HepG2 (cell line): ENCODE measurements around the gene ADAMTS12. TPM values are rescaled to one million over a fixed set of nuclear protein-coding genes. Genes with fewer than 3 reads are reported as not detected.

Source experiments
- CREM ChIP-seq, 2 experiments: sonication (generic) in 1 of 2; formaldehyde crosslinking in 1 of 2; IDR thresholded peaks; 2 replicates each; pipeline versions ENCODE4 v1.4.0 to v1.6.1; 2016 to 2020; ENCODE audit warnings: antibody characterized with exemption in 1 of 2, mild to moderate bottlenecking in 1 of 2, missing genetic modification reagents in 1 of 2
- DPF2 ChIP-seq: sonication (generic); formaldehyde crosslinking; IDR thresholded peaks from 2 replicates; pipeline ENCODE4 v1.4.0; 2020; ENCODE audit warnings: mild to moderate bottlenecking, low read depth, missing genetic modification reagents, borderline replicate concordance
- FOXC1 ChIP-seq: sonication (generic); formaldehyde crosslinking; IDR thresholded peaks from 2 replicates; pipeline ENCODE4 v1.8.0; 2022; ENCODE audit warnings: mild to moderate bottlenecking, missing genetic modification reagents, borderline replicate concordance
- HMG20B ChIP-seq: conservative IDR thresholded peaks from 2 replicates; pipeline ENCODE4 v1.6.1; 2016; ENCODE audit warnings: missing genetic modification reagents, missing compliant biosample characterization
- JUN ChIP-seq: sonication (generic); formaldehyde crosslinking; IDR thresholded peaks from 2 replicates; pipeline ENCODE4 v1.4.0; 2020; ENCODE audit warnings: mild to moderate bottlenecking, missing genetic modification reagents
- MED8 ChIP-seq: sonication (generic); formaldehyde crosslinking; IDR thresholded peaks from 2 replicates; pipeline ENCODE4 v1.8.1; 2023; ENCODE audit warnings: mild to moderate bottlenecking, missing genetic modification reagents; ENCODE audit not compliant: insufficient replicate concordance
- NR2F6 ChIP-seq, 2 experiments: IDR thresholded peaks; 2 replicates each; pipeline ENCODE4 v1.6.1; 2016; ENCODE audit warnings: antibody characterized with exemption in 1 of 2, mild to moderate bottlenecking in 1 of 2
- NRL ChIP-seq: sonication (generic); formaldehyde crosslinking; IDR thresholded peaks from 2 replicates; pipeline ENCODE4 v1.5.0; 2020; ENCODE audit warnings: missing genetic modification reagents, mild to moderate bottlenecking, moderate library complexity, borderline replicate concordance
- POLR2G ChIP-seq: fragments of 200-400 bp; formaldehyde crosslinking; IDR thresholded peaks from 2 replicates; pipeline ENCODE4 v1.6.1; 2018; ENCODE audit warnings: mild to moderate bottlenecking, low read depth, low read length, moderate library complexity
- RERE ChIP-seq: IDR thresholded peaks from 2 replicates; pipeline ENCODE4 v1.6.1; 2016; ENCODE audit warnings: low read depth, missing genetic modification reagents, missing compliant biosample characterization
- WIZ ChIP-seq: sonication (generic); formaldehyde crosslinking; IDR thresholded peaks from 2 replicates; pipeline ENCODE4 v1.5.1; 2020; ENCODE audit warnings: mild to moderate bottlenecking, missing genetic modification reagents
- ZBTB46 ChIP-seq: sonication (generic); formaldehyde crosslinking; IDR thresholded peaks from 2 replicates; pipeline ENCODE4 v1.4.0; 2020; ENCODE audit warnings: mild to moderate bottlenecking, missing genetic modification reagents, borderline replicate concordance
- ZFP82 ChIP-seq: sonication (generic); formaldehyde crosslinking; IDR thresholded peaks from 2 replicates; pipeline ENCODE4 v1.5.1; 2020; ENCODE audit warnings: mild to moderate bottlenecking, missing genetic modification reagents, borderline replicate concordance
- ZNF207 ChIP-seq: fragments of 450-650 bp; IDR thresholded peaks from 2 replicates; pipeline ENCODE4 v1.6.1; 2016; ENCODE audit warnings: antibody characterized with exemption, borderline replicate concordance
- ZNF570 ChIP-seq: sonication (generic); formaldehyde crosslinking; IDR thresholded peaks from 2 replicates; pipeline ENCODE4 v1.4.0; 2020; ENCODE audit warnings: mild to moderate bottlenecking, missing genetic modification reagents, borderline replicate concordance
- ZNF572 ChIP-seq: sonication (generic); formaldehyde crosslinking; IDR thresholded peaks from 2 replicates; pipeline ENCODE4 v1.5.1; 2020; ENCODE audit warnings: mild to moderate bottlenecking, missing genetic modification reagents
- ZNF609 ChIP-seq: sonication (generic); formaldehyde crosslinking; IDR thresholded peaks from 2 replicates; pipeline ENCODE4 v1.4.0; 2020; ENCODE audit warnings: mild to moderate bottlenecking, missing genetic modification reagents, borderline replicate concordance
- ZNF788 ChIP-seq: sonication (generic); formaldehyde crosslinking; IDR thresholded peaks from 2 replicates; pipeline ENCODE4 v1.5.0; 2020; ENCODE audit warnings: mild to moderate bottlenecking, missing genetic modification reagents, borderline replicate concordance
- polyA plus RNA-seq, 8 experiments: library from polyadenylated mRNA; depleted of rRNA in 3 of 8; stranded (reverse) in 7 of 8; unstranded in 1 of 8; fragments of >200 nt; fragmentation: Illumina TruSeq in 4 of 8; extraction: Trizol in 4 of 8; gene quantifications; 2 replicates each; pipeline versions ENCODE4 v1.2.1 to v1.2.3, GENCODE V29; 2011 to 2016; ENCODE audit warnings: low read depth in 4 of 8, missing spikeins in 1 of 8, mixed read lengths in 1 of 8; ENCODE audit not compliant: insufficient read depth in 1 of 8
- total RNA-seq, 5 experiments: library from RNA; depleted of rRNA; stranded (reverse); fragments of >200 nt; fragmentation: Illumina TruSeq; extraction: Trizol; gene quantifications; 2 replicates each; pipeline ENCODE4 v1.2.3, GENCODE V29; 2016; ENCODE audit warnings: low read depth in 1 of 5

The ADAMTS12 gene
- total and polyA plus RNA-seq, 2 of the 13 experiments (the other 11 are each of a cell fraction or from before 2014, with no cell fraction given) = 0.03 TPM; not detected in 1

- TF ChIP-seq WIZ (no peak), MED8 (CRISPR knock-in tag) (no peak), JUN (CRISPR knock-in tag) (no peak), HMG20B (CRISPR knock-in tag) (no peak), POLR2G (no peak), DPF2 (CRISPR knock-in tag) (no peak), FOXC1 (CRISPR knock-in tag) (no peak), RERE (CRISPR knock-in tag) (no peak), ZFP82 (CRISPR knock-in tag) (no peak), NRL (CRISPR knock-in tag) (no peak), ZNF609 (CRISPR knock-in tag) (0 out of 2 replicates have a peak, but pooled peaks have one; percentile 35), ZNF572 (no peak), CREM (IDR thresholded peaks at IDR 0.05) (no peak), CREM (CRISPR knock-in tag; IDR thresholded peaks at IDR 0.05) (no peak), ZNF207 (no peak), ZBTB46 (no peak), NR2F6 (IDR thresholded peaks at IDR 0.05) (peak; percentile 90), NR2F6 (CRISPR knock-in tag; IDR thresholded peaks at IDR 0.05) (peak; percentile 78), ZNF570 (CRISPR knock-in tag) (no peak), ZNF788 (no peak)
Observed at GRCh38 chr5:33854733-33855151, 37.0 kb downstream of the ADAMTS12 start (continued).
